Neural cell (in vitro differentiated cells): ENCODE measurements around the gene SFMBT2.

ENCODE experiments used
- EP300 ChIP-seq: fragments of 450-650 bp; conservative IDR thresholded peaks from 2 replicates; pipeline ENCODE4 v1.6.1; 2014; ENCODE audit warnings: antibody characterized with exemption, mild to moderate bottlenecking, moderate library complexity; ENCODE audit not compliant: poor library complexity, severe bottlenecking
- EZH2 ChIP-seq: fragments of 200-600, 300-800 bp; shearing (Covaris generic), sonication (generic); IDR thresholded peaks from 2 replicates; pipeline ENCODE4 v1.6.1; 2014; ENCODE audit warnings: antibody characterized with exemption, low read length, borderline replicate concordance, mild to moderate bottlenecking; ENCODE audit not compliant: insufficient read depth, poor library complexity, severe bottlenecking
- POLR2AphosphoS5 ChIP-seq: IDR thresholded peaks from 2 replicates; pipeline ENCODE4 v1.6.1; 2012
- RAD21 ChIP-seq: fragments of 450-650 bp; conservative IDR thresholded peaks from 2 replicates; pipeline ENCODE4 v1.6.1; 2014; ENCODE audit warnings: antibody characterized with exemption, mild to moderate bottlenecking, moderate library complexity
- SMC3 ChIP-seq: fragments of 450-650 bp; conservative IDR thresholded peaks from 2 replicates; pipeline ENCODE4 v1.6.1; 2014; ENCODE audit warnings: antibody characterized with exemption, mild to moderate bottlenecking, moderate library complexity; ENCODE audit not compliant: poor library complexity
- TAF1 ChIP-seq: IDR thresholded peaks from 2 replicates; pipeline ENCODE4 v1.6.1; 2012; ENCODE audit warnings: low read depth
- TF ChIP-seq, protein P1 (sequence below): fragments of 450-650 bp; IDR thresholded peaks from 2 replicates; pipeline ENCODE4 v1.5.1; 2014; ENCODE audit warnings: antibody characterized with exemption, mild to moderate bottlenecking, moderate library complexity; ENCODE audit not compliant: poor library complexity, severe bottlenecking
- TF ChIP-seq, protein P2 (sequence below): IDR thresholded peaks from 2 replicates; pipeline ENCODE4 v1.6.1; 2012; ENCODE audit warnings: borderline replicate concordance

DNA sequence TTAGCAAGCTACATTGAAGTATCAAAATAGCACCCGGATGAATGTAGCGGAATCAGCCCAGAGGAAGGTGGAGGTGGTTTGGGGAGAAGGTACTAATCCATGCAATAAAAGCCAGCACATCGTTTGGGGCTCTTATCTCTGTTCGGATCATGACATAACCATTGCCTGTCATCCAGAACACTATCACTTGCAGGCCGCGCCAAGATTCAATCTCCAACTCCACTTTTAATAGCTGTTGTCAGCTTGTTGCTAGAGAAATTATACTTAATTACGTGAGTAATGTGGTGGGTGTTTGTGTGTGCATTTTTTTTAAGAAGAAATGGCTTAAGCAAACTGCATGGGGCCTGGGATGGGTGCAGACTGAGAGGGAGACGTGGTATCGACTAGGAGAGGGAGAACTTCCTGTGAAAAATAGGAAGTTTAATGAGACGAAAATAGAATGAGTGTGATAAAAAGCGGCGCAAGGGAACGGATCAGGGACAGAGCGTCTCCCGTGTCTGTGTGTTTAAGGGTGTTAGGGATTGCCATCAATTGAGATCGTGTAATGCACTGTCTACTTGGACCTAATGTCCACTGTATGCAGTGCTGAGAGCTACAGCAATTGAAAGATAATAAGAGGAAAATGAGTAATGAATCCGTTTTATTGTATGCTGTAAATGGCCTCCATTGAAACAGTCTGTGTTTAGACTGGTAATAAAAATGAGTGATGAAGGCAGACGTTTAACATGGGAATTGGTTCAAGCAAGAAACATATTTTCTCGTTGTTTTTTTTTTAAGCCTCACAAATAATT is 27.6 kb upstream of the SFMBT2 start:
- TF ChIP-seq POLR2AphosphoS5 (no peak), EZH2 (no peak), TAF1 (no peak), RAD21 (no peak), EP300 (no peak), SMC3 (no peak)
- TF ChIP-seq, protein P1, sequence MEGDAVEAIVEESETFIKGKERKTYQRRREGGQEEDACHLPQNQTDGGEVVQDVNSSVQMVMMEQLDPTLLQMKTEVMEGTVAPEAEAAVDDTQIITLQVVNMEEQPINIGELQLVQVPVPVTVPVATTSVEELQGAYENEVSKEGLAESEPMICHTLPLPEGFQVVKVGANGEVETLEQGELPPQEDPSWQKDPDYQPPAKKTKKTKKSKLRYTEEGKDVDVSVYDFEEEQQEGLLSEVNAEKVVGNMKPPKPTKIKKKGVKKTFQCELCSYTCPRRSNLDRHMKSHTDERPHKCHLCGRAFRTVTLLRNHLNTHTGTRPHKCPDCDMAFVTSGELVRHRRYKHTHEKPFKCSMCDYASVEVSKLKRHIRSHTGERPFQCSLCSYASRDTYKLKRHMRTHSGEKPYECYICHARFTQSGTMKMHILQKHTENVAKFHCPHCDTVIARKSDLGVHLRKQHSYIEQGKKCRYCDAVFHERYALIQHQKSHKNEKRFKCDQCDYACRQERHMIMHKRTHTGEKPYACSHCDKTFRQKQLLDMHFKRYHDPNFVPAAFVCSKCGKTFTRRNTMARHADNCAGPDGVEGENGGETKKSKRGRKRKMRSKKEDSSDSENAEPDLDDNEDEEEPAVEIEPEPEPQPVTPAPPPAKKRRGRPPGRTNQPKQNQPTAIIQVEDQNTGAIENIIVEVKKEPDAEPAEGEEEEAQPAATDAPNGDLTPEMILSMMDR, result no peak
- TF ChIP-seq, protein P2, sequence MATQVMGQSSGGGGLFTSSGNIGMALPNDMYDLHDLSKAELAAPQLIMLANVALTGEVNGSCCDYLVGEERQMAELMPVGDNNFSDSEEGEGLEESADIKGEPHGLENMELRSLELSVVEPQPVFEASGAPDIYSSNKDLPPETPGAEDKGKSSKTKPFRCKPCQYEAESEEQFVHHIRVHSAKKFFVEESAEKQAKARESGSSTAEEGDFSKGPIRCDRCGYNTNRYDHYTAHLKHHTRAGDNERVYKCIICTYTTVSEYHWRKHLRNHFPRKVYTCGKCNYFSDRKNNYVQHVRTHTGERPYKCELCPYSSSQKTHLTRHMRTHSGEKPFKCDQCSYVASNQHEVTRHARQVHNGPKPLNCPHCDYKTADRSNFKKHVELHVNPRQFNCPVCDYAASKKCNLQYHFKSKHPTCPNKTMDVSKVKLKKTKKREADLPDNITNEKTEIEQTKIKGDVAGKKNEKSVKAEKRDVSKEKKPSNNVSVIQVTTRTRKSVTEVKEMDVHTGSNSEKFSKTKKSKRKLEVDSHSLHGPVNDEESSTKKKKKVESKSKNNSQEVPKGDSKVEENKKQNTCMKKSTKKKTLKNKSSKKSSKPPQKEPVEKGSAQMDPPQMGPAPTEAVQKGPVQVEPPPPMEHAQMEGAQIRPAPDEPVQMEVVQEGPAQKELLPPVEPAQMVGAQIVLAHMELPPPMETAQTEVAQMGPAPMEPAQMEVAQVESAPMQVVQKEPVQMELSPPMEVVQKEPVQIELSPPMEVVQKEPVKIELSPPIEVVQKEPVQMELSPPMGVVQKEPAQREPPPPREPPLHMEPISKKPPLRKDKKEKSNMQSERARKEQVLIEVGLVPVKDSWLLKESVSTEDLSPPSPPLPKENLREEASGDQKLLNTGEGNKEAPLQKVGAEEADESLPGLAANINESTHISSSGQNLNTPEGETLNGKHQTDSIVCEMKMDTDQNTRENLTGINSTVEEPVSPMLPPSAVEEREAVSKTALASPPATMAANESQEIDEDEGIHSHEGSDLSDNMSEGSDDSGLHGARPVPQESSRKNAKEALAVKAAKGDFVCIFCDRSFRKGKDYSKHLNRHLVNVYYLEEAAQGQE, result no peak
